HG03354 (cell line): ENCODE data around the gene LDB2.
"Not testable (repeated sequence)": the region's sequence is repeated elsewhere in the genome, so short reads cannot be mapped to it uniquely, and the experiment has no call there.

Experiments
- ATAC-seq: cut with Tn5 transposase; IDR thresholded peaks from one replicate; pipeline ENCODE4 v1.9.1; 2021; ENCODE audit warnings: mild to moderate bottlenecking; ENCODE audit not compliant: unreplicated experiment, poor library complexity, severe bottlenecking

The LDB2 gene

GRCh38 chr4:16588149-16588548 is 310.3 kb downstream of the LDB2 start:
- no peak for ATAC-seq

GRCh38 chr4:16585053-16585452 is 313.4 kb downstream of the LDB2 start:
- ATAC-seq = no peak

GRCh38 chr4:16583764-16584163 is 314.7 kb downstream of the LDB2 start:
- ATAC-seq = no peak

- ATAC-seq = no peak
Observed at GRCh38 chr4:16582526-16582925, 315.9 kb downstream of the LDB2 start.

GRCh38 chr4:16582036-16582435 is 316.4 kb downstream of the LDB2 start:
- ATAC-seq = no peak

GRCh38 chr4:16581117-16581516 is 317.3 kb downstream of the LDB2 start:
- no peak for ATAC-seq

- no peak for ATAC-seq
Observed at GRCh38 chr4:16580514-16580913, 317.9 kb downstream of the LDB2 start.

- ATAC-seq = no peak
Observed at GRCh38 chr4:16579866-16580265, 318.6 kb downstream of the LDB2 start.

- no peak for ATAC-seq
Observed at GRCh38 chr4:16577177-16577576, 321.3 kb downstream of the LDB2 start.

GRCh38 chr4:16574981-16575380 is 323.5 kb downstream of the LDB2 start:
- ATAC-seq = no peak

GRCh38 chr4:16573739-16574138 is 324.7 kb downstream of the LDB2 start:
- ATAC-seq = no peak

GRCh38 chr4:16573206-16573605 is 325.2 kb downstream of the LDB2 start:
- ATAC-seq = no peak

GRCh38 chr4:16572631-16573030 is 325.8 kb downstream of the LDB2 start:
- ATAC-seq = no peak

GRCh38 chr4:16572161-16572560 is 326.3 kb downstream of the LDB2 start:
- ATAC-seq = no peak

- ATAC-seq = no peak
Observed at GRCh38 chr4:16569790-16570189, 328.7 kb downstream of the LDB2 start.

- ATAC-seq = not testable (repeated sequence)
Observed at GRCh38 chr4:16557316-16557715, 341.1 kb downstream of the LDB2 start.

- ATAC-seq = no peak
Observed at GRCh38 chr4:16555156-16555555, 343.3 kb downstream of the LDB2 start.

GRCh38 chr4:16550531-16550930 is 347.9 kb downstream of the LDB2 start:
- no peak for ATAC-seq

- no peak for ATAC-seq
Observed at GRCh38 chr4:16545656-16546055, 352.8 kb downstream of the LDB2 start.

- ATAC-seq = no peak
Observed at GRCh38 chr4:16544869-16545268, 353.6 kb downstream of the LDB2 start.

- ATAC-seq = no peak
Observed at GRCh38 chr4:16544251-16544721, 354.2 kb downstream of the LDB2 start.

GRCh38 chr4:16537926-16538325 is 360.5 kb downstream of the LDB2 start:
- ATAC-seq = no peak
